Measurements from ENCODE around the gene GALNT10. TPM values are rescaled to one million over a fixed set of nuclear protein-coding genes. Genes with fewer than 3 reads are reported as not detected.
A peak's percentile ranks its signal among the peaks of the same experiment; 100 is the strongest.

The GALNT10 gene
- total RNA-seq, 2 donors from 2014 or later: 19.0 to 19.1 TPM

DNA sequence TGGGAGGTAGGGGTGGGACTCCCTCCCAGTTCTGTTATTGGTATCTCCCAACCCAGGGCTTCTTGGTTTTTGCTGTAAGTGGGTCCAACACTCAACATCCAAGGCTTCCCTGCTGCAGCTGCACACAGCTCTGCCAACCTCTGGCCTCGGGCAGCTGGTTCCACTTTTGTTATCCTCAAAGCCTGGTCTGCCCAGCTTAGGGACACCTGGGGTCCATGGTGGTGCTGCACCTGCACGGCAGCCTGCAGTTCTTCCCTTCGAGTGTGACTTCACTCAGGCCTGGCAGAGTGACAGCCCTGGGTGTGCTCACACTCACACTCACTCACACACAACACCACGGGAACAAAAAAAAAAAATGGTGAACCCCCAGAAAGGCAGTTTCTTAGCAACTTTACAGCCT lies 239.9 kb downstream of the GALNT10 start:
- ATAC-seq (no peak), DNase-seq (no peak)
- intact Hi-C loops (cut with DNase I): no loop called here

DNA sequence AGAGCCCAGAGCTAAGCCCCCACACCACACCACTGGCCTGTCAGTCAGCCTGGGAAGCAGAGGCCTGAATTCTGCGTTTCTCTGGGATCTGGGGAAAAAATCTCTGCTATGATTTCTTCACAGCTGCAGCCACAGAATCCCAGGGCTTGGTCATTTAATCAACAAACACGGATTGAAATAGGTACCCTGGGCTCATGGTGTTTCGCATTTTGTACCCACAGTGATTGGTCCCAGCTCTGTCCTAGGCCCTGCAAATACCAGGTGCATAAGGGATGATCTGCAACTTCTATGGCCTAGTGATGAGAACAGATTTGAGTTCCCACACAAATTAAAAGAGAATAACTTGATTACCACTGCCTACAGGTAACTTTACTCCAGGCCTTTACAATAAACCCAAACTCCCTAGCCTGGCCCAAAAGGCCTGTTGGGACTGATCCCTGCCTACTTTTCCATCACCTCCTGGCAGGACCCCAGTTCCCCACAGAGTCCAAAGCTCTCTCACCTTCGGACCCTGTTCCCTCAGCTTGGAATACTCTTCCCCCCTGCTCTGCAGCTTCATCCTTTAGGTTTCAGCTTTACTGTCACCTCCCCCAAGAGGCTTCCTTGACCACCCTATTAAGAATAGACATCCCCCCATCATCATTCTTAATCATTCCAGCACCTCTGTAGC lies 240.6 kb downstream of the GALNT10 start:
- DNase-seq: no peak
- ATAC-seq: no peak
- intact Hi-C loops (cut with DNase I): no loop called here

DNA sequence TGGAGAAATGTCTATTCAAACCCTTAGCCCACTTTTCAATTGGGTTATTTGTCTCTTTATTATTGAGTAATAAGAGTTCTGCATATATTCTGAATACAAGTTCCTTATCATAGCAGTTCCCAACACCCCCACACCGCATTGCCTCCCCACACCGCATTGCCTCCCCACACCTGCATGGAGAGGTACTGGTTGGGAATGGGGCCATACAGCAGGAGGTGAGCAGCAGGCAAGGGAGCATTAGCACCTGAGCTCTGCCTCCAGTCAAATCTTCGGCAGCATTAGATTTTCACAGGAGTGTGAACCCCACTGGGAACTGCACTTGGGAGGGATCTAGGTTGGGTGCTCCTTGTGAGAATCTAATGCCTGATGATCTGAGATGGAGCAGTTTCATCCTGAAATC lies 244.7 kb downstream of the GALNT10 start:
- DNase-seq (no peak), ATAC-seq (no peak)
- intact Hi-C loops (cut with DNase I): no loop called here

DNA sequence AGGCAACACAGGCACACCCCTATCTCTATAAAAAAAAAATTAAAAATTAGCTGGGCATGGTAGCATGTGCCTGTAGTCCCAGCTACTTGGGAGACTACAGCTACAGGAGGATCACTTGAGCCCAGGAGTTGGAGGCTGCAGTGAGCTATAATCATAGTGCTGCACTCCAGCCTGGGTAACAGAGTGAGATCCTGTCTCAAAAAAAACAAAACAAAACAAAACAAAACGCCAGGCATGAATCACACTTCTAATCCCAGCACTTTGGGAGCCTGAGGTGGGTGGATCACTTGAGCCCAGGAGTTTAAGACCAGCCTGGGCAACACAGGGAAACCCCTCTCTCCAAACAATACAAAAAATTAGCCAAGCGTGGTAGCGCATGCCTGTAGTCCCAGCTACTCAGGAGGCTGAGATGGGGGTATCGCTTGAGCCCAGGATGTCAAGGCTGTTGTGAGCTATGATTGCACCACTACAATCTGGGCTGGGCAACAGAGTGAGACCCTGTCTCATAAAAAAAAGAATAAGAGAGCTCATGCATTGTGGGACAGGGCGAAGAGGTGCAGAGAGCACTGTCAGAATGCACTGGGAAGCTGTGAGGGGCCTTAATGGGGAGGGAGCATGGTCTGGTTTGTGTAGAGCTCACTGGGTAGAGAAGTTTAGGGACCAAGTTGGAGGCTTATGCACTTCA lies 246.9 kb downstream of the GALNT10 start:
- DNase-seq (no peak), ATAC-seq (no peak)
- intact Hi-C loops (cut with DNase I): no loop called here

DNA sequence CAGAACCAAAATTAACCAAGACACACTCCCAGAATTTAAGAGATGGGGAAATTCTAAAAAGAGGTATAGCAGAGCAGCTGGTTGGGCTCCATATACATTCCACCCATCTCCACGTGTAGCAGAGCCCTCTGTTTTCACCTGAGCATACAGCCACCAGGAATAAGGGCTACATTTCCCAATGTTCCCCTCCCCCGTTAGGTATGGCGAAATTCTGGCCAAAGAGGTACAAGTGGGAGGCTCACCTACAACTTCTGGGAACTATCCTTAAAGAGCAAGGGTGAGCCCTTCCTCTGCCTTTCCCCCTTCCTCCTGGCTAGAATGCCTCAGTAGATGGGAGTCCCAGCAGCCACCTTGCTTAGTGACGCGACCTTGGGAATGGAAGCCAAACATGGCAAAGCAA lies 250.0 kb downstream of the GALNT10 start:
- ATAC-seq: no peak
- no peak for DNase-seq
- intact Hi-C loops (cut with DNase I): no loop called here

DNA sequence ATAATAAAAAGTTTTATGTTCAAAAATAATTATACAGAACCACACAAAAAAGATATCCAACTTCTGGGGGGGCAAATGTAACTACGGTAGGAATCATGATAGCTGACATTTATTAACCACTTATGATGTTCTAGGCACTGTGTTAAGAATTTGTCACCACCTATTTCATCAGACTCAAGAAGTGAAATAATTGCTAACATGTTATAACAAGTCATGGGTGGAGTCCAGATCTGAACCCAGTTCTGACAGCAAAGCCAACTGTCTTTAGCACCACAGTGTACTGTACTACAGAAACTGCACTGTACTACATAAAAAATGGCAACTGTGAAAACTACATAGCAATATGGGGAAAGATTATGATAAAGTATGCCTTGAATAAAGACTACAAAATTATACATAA lies 252.3 kb downstream of the GALNT10 start:
- intact Hi-C loops (cut with DNase I): no loop called here
- no peak for DNase-seq
- no peak for ATAC-seq

DNA sequence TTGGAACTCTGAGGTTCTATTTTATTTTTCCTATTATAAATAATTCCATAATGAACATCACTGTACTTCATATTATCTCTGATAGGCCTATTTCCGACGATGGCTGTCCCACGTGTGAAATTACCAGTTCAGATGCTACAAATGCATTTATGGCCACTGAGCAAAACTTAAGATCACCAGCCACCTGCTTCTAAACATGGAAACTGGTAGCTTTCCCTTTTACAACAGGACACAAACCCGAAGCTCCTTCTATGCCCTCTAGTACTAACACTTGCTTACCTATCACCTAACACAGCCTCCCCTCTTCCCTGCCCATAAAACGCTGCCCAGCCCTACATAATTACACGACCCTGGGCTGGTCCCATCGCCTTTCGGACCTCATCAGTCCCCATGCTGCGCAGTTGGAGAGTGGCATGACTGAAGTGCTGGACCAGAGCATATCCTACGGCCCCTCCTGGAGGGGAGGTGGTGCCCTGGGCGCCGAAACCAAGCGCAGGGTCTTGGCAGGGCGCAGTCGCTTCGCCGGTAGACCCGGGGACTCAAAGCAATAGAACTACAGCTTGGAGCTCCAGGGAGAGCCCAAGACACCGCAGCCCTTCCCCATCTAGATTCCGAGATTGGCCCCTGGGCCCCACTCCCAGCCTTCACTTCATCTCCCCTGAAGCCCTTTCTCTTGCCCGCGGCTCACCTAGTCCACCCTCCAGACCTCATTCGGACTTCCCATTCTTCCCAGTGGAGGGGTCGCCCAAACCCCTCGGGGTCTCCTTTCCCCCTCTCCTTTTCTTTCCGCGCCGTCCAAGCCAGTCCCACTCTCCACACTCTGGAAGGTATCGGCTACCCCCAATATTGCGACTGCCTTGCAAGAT lies 254.3 kb downstream of the GALNT10 start:
- intact Hi-C loops (cut with DNase I): no loop called here
- DNase-seq (no peak), ATAC-seq (peak in 1 of 2 donors; percentile 17)

DNA sequence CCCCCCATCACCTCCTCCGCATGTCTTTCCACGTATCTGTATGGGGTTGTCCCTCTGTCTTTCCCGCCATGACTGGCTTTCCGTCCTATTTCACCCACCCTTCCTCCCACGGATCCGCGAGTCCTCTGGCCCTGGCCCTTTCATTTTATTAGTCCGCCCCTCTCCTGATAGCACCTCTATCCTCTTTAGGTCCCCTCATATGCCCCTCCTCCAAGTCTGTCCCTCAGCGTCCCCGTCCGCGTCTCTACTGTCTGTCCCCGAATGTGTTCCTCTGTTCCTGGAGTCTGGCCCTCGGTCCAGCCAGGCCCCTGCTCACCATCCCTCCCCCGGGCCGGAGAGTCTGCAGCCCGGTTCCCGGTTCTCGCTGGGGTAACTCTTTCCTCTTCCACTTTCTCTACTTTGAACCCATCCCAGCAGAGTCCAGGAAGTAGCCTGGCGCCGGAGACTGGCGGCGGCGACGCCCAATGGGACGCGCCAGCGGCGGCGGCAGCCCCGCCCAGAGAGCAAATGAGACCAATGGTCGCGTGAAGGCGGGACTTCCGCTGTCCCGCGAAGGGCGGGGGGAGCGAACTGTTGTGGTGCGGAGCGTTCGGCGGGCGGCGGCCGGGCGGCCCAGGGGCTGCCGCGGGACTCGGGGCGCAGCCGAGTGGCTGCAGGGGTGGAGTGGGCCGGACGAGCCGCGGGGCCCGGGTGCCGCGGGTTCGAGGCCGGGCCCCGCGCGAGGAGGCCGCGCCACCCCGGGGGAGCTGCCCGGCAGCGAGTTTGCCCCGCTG lies 255.1 kb downstream of the GALNT10 start, which contains the start of gene SAP30L:
Gene SAP30L, plus strand, starts transcription at position 576 of the 773 bp plus-strand sequence. CDS start 608 bp downstream, outside the sequence.
- DNase-seq (peak; percentile 95), ATAC-seq (peak; percentile 98)
- intact Hi-C loops (cut with DNase I): no loop called here

DNA sequence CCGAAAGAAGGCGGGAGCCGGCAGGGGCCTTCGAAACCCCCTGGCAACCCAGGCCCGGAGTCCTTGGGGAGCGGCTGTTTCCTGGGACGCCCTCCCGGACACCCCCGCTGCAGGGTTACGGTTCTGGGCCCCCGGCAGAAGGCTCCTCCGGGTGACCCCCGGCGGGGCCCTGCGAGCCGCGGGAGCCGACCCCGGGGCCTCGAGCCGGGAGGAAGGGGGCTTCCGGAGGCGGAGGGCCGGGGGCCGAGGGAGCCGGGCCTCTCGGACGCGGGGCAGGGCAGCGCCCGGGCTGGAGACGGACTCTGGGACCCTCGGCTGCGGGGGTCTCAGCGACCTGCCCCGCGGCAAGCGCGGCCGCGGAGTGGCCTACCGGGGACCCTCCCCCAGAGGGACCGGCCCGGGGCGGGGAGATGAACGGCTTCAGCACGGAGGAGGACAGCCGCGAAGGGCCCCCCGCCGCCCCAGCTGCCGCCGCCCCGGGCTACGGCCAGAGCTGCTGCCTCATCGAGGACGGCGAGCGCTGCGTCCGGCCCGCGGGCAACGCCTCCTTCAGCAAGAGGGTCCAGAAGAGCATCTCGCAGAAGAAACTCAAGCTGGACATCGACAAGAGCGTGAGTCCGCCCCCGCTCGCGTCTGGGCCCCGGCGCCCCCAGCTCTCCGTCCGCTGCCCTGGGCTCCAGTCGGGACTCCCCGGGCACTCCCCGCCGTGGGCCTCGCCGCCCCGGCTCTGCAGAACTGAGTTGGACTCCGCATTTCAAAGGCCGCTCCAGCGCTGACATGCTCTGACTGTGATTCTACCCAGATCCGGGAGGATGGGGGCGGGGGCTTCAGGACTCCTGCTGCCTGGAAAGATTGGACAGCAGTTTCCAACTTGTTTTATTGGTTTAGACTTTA lies 255.9 kb downstream of the GALNT10 start:
- intact Hi-C loops (cut with DNase I): no loop called here
- ATAC-seq (peak; percentile 35 to 47), DNase-seq (peak; percentile 72)

DNA sequence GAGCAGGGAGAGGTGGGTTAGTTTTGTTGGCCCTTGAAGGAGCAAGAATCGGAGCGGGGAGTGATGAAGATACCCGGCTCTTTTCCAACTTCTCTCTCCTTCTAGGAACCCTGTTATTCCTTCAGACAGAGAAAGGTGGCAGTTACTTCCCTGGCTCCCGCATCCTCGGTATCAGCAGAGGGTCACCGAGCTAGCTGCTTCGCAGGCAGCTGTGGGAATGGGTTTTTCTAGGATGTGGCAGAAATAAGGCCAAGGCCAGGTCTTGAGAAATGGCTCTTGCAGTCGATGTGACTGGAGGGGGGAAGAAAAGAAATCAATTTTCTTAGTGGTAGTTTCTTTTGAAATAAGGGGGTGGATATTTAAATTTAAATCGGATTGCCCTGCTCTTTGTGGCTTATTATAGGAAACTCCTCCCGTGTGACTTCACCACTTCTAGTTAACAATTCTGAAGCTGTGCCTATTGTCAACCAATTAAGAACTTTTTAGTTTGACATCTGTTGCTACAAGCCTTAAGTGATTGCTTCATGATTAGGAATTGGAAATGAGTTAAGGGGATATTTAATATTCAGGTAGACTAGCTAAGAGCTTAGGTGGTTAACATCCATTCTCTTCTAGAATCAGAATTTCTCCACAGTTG lies 256.7 kb downstream of the GALNT10 start:
- no peak for DNase-seq
- intact Hi-C loops (cut with DNase I): no loop called here
- ATAC-seq: no peak

DNA sequence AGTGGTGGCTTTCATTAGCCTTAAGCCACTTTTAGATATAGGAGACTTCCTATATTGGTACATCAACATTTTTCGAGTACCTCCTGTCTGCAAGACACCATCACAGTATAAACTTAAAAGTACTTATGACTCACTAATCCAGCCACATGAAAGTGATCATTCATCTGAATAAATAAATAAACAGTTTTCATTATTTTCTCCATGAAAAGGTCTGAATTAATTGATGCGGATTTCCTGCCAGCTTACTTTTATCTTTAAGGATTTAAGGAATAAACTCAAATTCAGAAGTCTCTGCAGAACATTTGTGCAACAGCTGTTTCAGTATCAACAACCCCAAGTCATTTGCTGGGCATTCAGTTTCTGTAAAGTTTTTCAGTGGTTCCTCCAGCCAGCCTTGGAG lies 259.3 kb downstream of the GALNT10 start:
- ATAC-seq: no peak
- DNase-seq: no peak
- intact Hi-C loops (cut with DNase I): no loop called here

DNA sequence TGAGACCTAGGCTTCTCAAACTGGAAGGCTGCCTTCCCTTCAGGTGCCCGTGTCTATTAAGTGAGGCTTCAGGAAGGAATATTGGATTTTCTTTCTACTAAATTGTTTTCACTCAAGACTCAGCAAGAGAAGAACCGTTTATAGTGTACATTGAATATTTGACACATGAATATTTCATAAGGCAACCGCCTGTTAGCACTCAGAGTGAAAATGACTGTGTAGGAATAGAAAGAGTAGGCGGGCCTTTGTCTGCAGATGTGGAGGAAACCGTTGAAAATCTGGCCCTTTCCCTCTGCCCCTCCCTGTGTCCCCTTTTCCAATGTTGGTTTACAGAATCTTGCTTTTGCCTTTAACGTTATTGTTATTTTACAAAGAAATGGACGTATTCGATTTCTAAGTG lies 261.4 kb downstream of the GALNT10 start:
- intact Hi-C loops (cut with DNase I): no loop called here
- DNase-seq: no peak
- ATAC-seq: no peak

DNA sequence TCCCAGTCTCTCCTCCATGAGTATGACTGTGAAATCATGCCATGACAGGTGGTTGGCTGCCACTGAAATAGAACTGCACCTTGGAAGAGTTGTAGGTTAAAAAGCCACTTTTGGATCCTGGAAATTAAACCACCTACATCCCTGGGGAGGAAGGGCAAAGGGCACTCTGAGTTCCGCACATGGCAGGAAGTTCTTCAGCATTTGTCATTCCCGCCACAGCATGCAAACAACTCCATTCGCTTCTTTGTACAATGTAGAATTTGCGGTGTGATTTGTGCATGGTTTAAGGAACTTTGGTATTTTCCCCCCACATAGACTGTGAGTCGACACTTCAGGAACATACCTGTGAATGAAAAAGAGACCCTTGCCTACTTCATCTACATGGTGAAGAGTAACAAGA lies 265.1 kb downstream of the GALNT10 start:
- ATAC-seq (no peak), DNase-seq (no peak)
- intact Hi-C loops (cut with DNase I): no loop called here

DNA sequence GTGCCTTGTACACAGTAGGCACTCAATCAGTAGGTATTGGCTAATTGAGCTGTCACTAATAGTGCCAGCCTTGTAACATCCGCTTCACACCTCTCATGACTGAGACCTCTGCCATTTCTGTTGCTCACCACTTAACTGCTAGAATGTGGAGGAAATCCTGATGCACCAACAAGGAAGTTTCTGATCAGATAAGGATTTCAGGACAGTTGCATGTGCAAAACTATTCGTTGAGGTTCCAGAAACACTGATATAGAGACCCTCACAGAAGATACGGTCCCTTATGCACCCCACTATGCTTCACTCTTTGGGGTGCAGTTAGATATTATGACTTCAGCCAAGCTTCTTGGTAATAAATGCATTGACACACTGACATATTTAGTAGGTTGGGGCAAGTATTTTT lies 266.0 kb downstream of the GALNT10 start:
- ATAC-seq: no peak
- intact Hi-C loops (cut with DNase I): no loop called here
- DNase-seq: no peak

DNA sequence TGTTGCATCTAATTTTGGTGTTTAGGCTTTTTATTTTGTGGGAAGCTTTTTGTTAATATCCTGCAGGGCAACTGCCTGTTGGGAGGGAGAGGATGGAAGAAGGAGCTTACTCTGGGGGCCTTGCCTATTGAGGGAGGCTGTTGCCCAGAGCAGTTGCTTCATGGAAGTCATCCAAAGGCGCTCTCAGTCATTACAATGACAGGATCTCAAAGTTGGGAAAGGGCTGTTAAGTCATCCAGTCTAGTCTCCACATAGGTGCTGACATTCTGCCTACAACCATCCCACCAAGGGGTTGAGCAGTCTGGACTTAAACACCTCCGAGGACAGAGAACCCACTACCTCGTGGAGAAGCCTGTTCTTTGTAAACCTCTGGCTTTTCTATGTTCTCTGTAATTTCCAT lies 268.5 kb downstream of the GALNT10 start:
- intact Hi-C loops (cut with DNase I): no loop called here
- DNase-seq (no peak), ATAC-seq (no peak)

DNA sequence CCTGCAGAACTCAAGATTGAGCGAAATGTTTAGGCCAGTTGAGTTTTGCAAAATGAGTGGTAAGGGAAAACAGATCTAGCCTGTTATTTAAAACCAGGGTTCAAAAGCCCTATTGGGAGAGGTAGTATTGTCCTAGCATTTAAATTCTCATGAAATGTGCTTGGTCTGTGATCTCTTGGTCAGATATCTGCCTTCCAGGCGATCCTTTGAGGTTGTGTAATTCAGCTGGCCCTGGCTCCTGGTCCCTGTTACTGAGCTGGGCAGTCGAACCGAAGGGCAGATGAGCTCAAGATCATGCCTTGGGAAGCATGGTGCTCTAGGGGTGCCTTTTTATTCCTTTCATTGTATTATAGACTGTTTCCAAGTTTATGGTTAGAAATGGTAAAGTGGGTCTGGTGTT lies 269.6 kb downstream of the GALNT10 start:
- DNase-seq: no peak
- no peak for ATAC-seq
- intact Hi-C loops (cut with DNase I): no loop called here

DNA sequence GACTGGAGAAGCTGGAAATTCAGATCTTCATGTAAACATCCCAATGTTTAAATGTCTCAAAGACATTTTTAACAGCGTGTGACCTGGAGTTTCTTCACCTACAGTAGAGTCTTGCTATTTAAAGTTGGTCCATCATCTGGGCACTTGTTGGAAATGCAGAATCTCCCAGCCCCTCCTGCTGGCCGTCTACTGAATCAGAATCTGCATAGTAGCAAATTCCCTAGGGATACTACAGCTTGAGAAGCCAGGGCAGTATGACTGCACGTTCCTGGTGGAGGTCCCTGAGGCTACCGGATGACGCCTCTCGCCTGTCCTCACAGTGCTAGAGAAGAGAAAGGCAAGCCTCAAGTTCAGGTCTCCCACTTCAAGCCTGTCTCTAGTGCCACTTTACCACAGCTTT lies 271.0 kb downstream of the GALNT10 start:
- intact Hi-C loops (cut with DNase I): no loop called here
- ATAC-seq (no peak), DNase-seq (no peak)

DNA sequence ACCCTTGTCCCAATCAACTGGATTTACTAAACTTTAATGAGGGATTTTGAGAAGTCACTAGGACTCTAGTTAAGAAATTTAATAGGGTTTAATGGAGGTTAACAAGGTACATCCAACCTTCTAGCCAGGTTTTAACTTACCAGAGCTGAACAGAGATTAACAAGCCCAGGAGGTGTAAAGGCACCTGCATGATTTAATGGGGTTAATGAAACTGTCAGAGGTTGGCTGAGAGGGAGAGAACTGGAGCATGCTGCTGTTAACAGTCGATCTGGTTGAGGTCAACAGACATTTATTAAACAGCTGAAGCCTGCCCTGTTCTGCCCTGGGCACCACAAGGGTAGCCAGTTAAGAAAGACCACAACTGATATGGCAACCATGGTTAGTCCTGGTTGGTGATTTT lies 273.9 kb downstream of the GALNT10 start:
- DNase-seq (no peak), ATAC-seq (no peak)
- intact Hi-C loops (cut with DNase I): no loop called here

All from left cardiac atrium (tissue), 4 donors.